HG03095 (cell line): Measurements from ENCODE around the gene CFDP1.

ENCODE experiments used
- ATAC-seq: cut with Tn5 transposase; IDR thresholded peaks from one replicate; pipeline ENCODE4 v1.9.1; 2021; ENCODE audit warnings: moderate library complexity; ENCODE audit not compliant: unreplicated experiment

CFDP1 gene

DNA sequence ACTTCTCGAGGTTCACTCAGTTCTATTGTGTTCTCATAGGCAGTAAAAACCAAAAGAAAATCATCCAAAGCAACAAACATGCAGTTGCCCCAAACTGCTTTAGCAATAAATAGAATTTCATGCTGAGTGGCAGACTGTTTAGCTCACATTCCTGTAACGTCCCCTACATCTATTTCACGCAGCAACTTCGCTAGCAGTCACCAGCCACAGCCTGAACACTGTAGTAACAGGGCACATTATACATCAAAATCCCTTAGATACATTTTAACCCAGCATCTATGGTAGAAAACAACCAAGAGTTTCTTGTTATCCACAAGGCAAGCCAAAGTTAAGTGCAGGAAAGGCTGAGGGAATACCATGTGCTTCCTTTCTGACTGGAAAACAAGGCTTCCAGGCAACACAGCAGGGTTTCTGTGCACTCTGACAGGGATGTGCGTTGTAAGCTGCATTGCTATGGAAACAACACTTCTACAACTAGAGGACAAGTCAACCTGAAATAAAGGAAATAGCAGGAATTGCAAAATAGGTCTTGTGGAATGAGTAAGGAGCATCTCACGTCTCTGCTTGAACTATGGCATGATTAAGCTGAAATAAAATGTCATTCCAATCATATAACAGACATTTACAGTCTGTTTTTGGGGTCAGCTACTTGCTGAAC is 55.4 kb downstream of the CFDP1 start:
- no peak for ATAC-seq

DNA sequence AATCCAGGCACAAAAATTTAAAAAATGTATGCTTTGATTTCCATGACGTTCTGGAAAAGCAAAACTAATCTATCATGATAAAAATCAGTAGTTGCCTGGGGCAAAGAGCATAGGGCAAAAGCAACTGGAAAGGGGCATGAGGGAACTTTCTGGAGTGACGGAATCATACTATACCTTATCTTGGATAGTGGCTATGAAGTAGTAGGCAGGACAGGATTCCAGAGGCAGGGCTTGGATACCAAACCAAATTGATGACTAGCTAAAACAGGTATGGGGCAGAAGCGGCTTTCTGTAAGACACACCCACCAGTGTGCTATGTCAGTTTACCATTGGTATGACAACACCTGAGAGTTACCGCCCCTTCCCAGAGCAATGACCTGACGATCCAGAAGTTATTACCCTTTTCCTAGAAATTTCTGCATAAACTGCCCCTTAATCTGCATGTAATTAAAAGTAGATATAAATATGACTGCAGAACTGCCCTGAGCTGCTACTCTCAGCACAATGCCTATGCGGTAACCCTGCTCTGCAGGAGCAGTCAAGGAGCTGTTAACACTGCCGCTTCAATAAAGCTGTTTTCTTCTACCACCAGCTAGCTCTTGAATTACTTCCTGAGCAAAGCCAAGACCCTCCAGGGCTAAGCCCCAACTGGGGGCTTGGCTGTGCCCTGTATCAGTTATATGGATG is 56.7 kb downstream of the CFDP1 start:
- ATAC-seq = no peak

DNA sequence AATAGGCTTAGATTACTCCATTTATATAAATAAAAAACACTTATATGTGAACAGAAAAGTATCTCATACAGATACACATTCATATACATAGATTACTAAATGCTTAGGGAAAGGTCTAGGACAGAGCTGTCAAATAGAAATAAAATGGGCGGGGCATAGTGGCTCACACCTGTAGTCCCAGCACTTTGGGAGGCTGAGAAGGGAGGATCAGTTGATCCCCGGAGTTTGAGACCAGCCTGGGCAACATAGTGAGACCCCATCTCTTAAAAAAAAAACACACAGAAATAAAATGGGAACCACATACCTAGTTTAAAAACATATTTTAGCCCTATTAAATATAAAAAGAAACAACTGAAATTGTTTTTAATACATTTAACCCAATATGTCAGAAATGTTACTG is 58.9 kb downstream of the CFDP1 start:
- ATAC-seq = no peak

DNA sequence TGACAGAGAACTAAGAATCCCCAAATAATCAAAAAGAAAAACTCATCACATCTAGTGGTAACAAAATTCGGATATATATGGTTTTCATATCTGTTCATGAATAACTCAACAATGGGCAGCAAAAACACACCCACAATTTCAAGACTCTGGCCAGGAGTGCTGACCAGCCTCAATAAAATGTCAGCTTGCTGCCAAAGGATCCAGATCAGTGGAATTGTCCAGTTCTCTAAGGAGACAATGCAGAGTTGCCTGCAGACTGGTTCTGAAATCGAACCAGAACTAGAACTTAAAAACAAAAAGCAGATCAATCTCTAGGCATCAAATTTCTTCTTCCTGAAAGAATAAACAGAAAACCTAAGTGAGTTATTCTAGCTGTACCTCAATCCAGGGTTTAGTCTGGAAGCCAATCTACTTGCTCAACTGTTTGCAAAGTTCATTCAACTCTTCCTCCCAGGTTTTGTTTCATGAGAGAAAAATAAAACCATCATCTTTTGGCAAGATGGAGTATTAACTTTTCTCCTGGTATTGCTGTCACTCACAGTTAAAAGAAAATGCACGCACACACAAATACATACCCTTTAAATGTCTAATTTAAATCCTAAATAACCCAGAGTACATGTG is 61.0 kb downstream of the CFDP1 start:
- ATAC-seq = no peak

DNA sequence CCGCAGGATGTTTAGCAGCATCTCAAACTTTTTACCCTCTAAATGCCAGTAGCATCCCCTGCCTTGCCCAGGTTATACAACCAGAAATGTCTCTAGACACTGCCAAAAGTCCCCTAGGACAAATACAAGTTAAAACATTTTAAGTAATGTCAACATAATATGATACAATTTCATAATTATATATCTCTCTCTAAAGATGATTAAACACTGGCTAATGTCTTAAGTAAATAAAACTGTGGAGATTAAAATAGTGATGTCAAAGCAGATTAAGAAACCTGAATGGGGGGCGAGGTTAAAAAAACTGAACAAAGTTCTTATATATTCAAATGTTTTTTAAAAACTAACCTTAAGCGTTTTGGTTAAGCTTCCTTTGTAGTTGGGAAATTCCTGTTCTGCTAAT is 62.1 kb downstream of the CFDP1 start:
- ATAC-seq = no peak

DNA sequence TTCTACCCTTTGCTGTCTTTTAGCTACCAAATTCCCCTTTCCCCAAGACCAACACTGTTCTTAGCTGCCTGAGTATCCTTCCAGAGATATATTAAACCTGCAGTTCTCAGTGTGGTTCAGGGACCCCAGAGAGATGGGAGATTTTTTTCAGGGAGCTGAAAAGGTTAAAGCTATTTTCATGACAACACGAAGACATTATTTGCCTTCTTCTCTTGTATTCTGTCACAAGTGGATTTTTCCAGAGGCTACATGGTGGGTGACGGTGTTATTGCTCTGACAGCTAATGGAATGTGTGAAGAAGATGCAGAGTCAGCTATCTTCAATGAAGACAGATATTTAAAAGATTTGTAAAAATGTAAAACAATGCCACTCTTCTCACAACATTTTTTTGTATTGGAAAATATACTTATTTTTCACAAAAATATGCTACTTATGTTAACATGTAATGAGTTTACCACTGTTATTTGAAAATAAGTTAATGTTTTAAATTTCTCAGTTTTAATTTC is 69.0 kb downstream of the CFDP1 start:
- no peak for ATAC-seq

DNA sequence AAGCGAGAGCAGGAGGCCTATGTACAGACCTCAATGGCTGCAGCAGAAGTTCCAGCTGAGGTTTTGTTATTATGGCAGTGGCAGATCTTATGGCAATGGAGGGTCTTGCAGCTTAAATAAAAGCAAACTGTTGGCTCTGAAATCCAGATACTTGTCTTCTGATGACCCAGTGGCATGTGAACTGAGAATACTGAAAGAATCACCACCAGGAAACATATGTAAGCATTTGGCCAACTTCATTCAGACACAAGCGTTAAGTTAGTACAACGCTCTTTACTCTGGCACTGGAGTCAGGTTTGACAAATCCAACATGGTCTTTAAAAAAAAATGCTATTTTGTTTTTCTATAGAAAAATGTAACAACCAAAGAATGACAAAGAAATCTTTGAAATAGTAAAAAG is 70.5 kb downstream of the CFDP1 start:
- ATAC-seq = no peak

DNA sequence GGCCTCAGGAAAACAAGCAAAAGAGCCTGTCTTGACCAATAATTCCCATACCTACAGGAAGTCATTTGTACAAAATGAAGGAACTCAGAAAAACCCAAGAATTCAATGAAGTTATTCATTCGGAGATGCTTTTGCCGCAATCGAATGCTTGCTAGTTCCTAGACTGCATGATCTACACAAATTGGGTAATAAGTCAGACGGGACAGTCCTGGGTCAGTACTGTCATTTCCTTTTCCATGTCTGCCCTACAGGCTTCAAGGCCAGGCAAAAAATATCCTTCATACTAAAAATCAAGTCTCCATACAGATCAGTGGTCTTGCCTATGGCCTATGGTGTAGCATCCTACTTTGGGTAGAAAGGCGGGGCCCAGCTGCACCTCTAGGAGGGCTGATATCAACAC is 71.4 kb downstream of the CFDP1 start:
- no peak for ATAC-seq

DNA sequence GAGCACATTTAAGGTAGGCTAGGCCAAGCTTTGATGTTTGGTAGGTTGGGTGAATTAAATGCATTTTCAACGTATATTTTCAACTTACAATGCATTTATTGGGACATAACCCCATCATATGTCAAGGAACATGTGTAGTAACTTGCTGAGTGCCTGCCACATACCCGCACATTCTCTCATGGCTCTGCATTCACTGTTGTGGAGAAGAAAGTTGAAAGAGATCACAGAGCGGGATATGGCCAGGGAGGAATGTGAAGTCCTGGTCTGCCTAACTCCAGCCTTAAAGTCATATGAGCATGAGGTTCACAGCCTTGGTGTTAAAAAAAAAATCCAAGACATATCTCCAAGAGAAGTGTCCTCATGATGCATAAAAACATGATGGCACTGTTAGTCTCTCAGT is 79.1 kb downstream of the CFDP1 start:
- no peak for ATAC-seq

DNA sequence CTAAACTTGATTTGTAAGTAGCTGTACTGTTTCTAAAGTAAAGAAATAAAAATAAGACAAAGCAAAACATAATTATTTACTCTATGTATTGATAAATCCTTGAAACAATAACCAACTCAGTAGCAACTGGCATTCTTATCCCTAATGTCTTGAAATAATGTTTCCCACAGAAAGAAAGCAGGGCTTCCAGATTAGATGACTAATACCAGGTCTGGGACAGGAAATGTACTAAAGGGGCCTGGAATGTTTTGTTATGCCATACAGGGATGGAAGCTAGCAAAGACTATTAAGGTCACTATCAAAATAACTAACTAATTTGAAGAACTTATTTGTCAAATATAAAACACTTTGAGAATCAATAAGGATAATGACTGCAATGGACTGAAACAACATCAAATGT is 82.1 kb downstream of the CFDP1 start:
- ATAC-seq = no peak

DNA sequence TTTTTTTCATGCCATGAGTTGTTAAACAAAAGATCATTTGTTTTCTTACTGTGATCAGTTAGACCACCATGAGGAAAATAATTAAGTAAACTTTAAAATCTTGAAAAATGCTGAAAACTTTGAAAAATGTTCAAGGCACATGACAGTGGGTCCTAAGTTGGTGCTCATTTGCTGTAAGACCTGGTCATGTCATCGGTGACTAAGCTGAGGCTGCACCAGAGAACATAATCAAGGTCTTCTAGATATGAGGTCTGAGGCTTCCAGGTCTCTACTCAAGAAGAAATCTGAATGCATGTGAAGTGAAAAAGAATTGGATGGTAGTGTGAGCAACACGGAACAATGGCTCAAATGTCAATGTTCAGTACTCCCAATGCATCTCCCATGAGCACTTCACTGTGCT is 87.6 kb downstream of the CFDP1 start:
- no peak for ATAC-seq

DNA sequence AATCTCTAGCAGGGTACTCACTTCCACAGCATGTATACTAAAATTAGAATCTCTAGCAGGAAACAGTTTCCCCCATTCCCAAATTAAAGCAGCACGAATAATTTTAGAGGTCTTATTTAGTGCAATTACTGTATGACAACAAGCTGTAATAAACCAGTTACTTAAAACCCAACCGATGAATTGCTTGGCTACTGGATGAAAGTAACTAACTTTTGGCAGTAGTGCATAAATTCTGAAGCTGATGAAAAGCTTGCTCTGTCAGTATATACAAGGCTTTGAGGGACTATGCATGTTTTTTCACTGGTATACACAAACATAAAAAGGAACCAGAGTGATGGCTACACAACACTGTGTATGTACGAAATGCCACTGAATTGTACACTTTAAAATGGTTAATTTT is 89.4 kb downstream of the CFDP1 start:
- ATAC-seq = no peak

DNA sequence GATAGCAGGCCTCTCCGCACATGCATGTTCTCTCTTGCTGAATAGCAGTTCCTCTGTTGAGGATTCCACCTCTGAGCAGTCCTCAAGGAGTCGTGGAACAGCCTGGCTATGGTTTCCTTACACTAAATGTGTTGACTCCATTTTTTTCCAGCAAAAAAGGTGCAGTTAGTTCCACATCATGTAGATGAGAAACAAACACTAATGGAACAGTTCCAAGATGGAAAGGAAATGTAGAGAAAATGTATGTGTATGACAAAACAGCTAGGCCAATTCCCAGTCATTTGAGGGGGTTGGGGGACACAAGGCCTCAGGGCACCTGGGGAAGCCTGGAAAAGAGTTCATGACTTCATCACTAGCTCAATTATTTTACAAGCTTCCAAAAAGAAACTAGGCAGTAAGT is 90.0 kb downstream of the CFDP1 start:
- ATAC-seq = no peak

DNA sequence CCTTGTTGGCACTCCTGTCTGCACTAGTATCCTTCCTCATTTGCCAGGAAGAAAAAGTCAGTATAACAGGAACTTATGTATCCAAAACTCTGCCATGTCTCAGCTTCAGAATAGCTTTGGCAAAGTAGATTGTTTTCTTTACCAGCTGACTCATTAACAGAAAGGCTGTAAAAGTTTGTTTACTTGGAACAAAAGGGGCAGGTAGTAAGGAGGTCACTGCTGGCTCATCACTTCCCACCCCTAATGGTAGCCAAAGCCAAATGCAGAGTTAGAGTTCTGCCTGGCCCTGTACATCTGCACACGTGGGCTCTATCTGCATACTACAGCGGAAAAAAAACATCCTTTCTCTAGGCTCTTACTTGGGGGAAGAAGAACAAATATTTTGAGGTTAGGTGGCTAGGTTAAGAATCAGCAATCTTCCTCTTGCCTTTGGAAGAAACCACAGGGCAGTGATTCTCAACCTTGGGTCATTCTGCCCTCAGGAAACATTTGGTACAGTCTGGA is 90.9 kb downstream of the CFDP1 start:
- no peak for ATAC-seq

DNA sequence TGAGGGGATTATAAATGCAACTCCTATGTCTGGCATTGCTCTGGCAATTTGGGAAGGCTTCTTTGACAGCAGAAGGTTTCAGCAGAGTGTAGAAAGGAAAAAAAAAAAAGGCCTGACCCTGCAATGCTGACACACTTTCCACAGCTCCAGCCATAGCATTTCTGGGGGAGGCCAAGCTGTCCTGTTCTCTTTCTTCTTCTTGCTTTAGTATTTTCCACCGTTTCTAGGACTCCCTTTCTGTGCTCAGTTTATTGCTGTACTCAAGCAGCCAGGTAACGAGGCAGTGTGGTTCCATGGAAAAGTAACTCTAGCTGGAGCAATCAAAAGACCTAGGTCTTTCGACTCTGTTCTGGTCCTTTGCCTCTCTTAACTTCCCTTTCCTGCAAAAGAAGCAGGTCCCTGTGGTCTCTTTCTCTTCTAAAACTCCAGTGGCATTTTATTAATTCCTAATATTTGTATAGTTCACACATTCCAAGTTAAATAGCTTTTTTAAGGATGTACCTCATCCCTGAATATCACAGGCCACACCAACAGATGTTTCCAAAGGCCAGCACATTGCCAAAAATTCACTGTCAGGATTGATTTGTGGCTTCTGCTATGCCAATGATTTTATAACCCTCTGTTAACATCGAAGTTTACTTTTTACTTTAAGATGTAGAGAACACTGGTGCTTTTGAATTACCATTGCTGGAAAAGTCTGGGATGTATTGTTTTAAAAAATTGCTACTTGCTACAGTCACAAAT is 91.6 kb downstream of the CFDP1 start:
- ATAC-seq = no peak

DNA sequence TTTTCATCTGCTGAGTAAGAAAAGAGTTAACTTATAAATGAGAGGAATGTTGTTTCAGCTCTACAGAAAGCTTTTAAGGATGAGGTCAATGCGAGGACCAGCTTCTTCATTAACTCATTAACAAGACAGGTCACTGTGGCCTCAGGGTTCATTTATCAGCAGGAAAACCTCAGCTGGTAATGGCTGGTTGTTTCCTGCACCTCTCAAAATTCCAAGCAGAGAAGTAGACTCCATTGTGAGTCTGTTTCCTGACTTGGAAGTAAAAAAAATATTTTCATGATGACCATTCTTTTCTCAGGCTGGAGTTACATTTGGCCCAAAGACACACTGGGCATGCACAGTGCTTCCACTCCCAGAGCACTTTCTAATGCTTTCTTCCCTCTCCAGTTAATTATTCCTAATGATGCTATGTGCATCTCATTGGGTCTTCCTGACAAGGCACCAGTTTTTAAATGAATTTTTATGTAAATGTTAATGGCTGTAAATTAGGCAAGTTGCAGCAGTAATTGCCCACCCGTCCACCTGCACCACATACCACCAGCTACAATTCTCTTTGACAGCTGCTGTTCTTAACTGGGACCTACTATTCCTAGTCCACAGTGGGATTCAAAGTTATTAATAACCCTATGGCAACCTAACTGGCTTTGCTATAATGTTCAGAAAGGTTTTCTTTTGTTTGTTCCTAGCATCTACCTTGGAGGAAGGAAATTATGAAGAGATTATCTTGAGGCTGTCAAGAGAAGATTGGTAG is 92.4 kb downstream of the CFDP1 start:
- ATAC-seq = no peak

DNA sequence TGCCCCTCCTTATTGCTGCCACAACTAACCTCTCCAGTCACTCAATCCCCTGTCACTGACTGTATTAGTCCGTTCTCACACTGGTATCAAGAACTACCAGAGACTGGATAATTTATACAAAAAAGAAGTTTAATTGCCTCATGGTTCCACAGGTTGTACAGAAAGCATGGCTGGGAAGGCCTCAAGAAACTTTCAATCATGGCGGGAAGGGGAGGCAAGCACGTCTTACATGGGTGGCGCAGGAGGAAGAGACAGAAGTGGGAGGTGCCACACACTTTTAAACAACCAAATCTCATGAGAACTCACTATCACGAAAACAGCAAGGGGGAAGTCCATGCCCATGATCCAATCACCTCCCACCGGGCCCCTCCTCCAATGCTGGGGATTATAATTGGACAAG is 95.9 kb downstream of the CFDP1 start:
- no peak for ATAC-seq

DNA sequence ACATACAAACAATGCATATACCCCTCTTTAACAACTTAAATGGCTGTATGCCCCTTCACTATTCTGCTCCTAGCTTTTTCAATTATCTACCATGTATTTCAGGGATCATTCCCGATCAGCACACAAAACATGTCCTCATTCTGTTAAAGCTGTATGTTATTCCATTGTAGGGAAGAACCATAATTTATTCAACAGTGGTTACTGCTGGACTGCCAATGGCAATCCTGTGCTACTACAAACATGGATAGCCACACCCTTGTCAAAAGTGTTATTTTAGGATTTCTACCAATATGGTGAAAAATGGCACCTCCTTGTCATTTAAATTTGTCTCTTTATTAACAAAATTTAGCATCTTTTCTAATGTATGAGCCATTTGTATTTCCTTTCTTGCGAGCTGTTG is 96.8 kb downstream of the CFDP1 start:
- ATAC-seq = no peak

DNA sequence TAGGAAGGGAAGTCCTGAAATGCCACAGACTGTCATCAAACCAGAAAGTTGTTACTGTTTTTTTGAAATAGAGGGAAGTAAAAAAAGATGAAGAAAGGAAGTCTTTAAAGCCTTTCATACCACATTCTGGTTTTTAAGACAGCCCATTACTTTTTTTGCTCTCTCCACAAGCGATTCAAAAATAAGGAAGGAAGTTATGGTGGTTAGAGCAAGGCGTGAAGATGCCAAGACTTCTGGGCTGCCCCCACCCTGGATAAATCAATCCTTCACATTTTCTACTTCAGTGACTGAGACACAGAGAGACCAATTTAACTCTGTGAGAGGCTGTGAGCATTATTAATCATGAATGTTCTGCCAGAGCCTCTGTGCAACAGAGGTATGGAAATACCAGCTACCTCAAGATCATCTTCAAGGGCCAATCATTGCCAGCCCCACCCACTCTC is 99.6 kb downstream of the CFDP1 start:
- no peak for ATAC-seq

DNA sequence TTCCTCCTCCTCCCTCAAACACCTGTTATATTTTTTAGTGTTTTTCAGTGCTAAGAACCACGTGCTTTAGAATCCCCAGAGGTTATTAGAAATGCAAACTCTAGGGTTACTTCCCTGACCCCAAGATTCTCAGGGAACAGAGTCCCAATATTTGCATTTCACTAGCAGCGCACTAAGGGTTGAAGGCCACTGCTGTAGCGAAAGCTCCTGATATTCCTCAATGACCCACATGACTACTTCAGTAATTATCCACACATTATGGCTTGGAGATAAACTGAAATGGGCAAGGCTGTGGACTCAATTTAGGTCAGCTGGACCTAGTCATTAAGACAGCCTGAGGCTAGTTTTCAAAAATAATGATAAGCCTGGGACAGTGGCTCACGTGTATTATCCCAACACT is 103.4 kb downstream of the CFDP1 start:
- ATAC-seq = no peak

DNA sequence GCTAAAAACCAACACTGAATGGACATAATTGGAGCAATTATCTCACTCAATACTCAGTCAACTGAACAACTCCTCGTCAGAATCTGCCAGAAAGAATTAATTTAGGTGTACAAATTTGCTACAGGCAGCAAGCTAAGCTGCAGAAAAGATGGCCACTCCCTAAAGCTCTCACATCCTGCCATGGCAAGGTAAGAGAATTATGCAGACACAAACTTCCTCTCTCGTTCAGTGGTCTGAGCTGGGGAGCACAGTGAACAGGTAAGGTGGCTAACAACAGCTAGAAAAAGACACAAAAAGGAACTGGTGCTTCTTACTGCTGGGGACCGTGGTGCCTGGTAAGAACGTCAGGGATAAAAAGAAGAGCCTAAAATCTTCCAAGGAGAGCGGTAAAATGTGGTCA is 107.0 kb downstream of the CFDP1 start:
- ATAC-seq = no peak
